Measurements from ENCODE around the gene NOL4L.

DNA sequence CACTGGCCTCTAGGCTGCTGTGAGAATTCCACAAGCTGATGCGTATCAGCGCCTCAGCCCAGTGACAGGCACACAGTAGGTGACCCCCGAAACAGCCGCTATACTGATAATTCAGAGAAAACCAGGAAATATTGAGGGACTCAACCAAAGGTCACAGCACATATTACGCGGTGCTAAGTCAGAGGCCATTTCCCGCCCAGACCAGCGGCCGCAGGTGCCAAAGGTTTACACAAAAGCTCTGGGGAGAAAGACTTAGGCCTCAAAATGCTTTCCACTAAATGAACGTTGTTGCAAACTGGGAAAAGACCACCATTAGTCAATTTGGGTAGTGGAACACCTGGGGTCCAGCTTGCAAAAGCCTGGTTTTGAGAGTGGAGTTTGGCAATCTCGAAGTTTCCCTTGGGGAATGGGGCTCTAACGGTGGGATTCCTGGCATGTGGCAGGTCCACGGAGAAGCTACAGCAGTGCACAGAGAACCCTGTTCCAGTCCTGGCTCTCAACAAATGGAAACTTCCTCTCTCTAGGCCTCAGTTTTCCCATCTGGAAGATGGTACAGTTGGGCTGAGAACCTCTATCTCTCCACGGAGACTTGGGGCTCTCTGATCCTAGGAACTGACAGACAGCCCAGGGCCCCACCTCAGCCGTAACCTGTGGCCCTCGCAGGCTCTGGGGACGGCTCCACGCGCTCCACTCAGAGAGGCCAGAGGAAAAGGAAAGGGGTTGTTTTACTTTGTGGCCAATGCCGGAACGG, 4.7 kb downstream of the NOL4L start:
- no peak for TF ChIP-seq ZC3H10 (CRISPR knock-in tag; IDR thresholded peaks at IDR 0.05)
- no peak for TF ChIP-seq TOX (CRISPR knock-in tag; IDR thresholded peaks at IDR 0.05; ENCODE audit: borderline replicate concordance)
- TF ChIP-seq TCF4 (CRISPR knock-in tag; IDR thresholded peaks at IDR 0.05; ENCODE audit: borderline replicate concordance) = no peak
- no peak for TF ChIP-seq ARNTL (CRISPR knock-in tag; IDR thresholded peaks at IDR 0.05; ENCODE audit: borderline replicate concordance, low read depth)
- TF ChIP-seq ZFP3 (CRISPR knock-in tag; IDR thresholded peaks at IDR 0.05) = no peak
- TF ChIP-seq GLIS3 (CRISPR knock-in tag; IDR thresholded peaks at IDR 0.05) = no peak
- no peak for TF ChIP-seq SNAI2 (CRISPR knock-in tag; IDR thresholded peaks at IDR 0.05)
- TF ChIP-seq, protein P1, sequence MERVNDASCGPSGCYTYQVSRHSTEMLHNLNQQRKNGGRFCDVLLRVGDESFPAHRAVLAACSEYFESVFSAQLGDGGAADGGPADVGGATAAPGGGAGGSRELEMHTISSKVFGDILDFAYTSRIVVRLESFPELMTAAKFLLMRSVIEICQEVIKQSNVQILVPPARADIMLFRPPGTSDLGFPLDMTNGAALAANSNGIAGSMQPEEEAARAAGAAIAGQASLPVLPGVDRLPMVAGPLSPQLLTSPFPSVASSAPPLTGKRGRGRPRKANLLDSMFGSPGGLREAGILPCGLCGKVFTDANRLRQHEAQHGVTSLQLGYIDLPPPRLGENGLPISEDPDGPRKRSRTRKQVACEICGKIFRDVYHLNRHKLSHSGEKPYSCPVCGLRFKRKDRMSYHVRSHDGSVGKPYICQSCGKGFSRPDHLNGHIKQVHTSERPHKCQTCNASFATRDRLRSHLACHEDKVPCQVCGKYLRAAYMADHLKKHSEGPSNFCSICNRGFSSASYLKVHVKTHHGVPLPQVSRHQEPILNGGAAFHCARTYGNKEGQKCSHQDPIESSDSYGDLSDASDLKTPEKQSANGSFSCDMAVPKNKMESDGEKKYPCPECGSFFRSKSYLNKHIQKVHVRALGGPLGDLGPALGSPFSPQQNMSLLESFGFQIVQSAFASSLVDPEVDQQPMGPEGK (CRISPR knock-in tag; IDR thresholded peaks at IDR 0.05; ENCODE audit: borderline replicate concordance) = no peak
- TF ChIP-seq ESRRG (CRISPR knock-in tag; IDR thresholded peaks at IDR 0.05) = no peak
- TF ChIP-seq ZNF70 (CRISPR knock-in tag; IDR thresholded peaks at IDR 0.05) = no peak
- TF ChIP-seq, protein P2, sequence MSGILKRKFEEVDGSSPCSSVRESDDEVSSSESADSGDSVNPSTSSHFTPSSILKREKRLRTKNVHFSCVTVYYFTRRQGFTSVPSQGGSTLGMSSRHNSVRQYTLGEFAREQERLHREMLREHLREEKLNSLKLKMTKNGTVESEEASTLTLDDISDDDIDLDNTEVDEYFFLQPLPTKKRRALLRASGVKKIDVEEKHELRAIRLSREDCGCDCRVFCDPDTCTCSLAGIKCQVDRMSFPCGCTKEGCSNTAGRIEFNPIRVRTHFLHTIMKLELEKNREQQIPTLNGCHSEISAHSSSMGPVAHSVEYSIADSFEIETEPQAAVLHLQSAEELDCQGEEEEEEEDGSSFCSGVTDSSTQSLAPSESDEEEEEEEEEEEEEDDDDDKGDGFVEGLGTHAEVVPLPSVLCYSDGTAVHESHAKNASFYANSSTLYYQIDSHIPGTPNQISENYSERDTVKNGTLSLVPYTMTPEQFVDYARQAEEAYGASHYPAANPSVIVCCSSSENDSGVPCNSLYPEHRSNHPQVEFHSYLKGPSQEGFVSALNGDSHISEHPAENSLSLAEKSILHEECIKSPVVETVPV (CRISPR knock-in tag; IDR thresholded peaks at IDR 0.05) = no peak

Data from SK-N-SH treated with all-trans-retinoic acid at 6 μM for 48 hours (cell line).